GM23338 (cell line): ENCODE results near the gene MYCBP2. TPM values are rescaled to one million over a fixed set of nuclear protein-coding genes. Genes with fewer than 3 reads are reported as not detected.

ENCODE experiments used
- ATAC-seq: fragments of 200-7000 bp; cut with Tn5 transposase; 3 replicates; pipeline ENCODE4 v1.9.1; 2020
- DNase-seq: peaks from one replicate; pipeline ENCODE4 v3.0.0-alpha.2; 2015; ENCODE audit warnings: low spot score
- H2AFZ ChIP-seq: fragments of 200-600 bp; sonication (generic); 2 replicates; pipeline ENCODE4 v1.8.0; 2016; ENCODE audit warnings: antibody characterized with exemption, mild to moderate bottlenecking, moderate library complexity
- H3F3A ChIP-seq: fragments of 200-600 bp; sonication (generic); replicated peaks from 2 replicates; pipeline ENCODE4 v1.8.0; 2017; ENCODE audit warnings: antibody characterized with exemption, mixed run types, low read depth
- H3K27ac ChIP-seq: fragments of 200-600 bp; sonication (generic); 2 replicates; pipeline ENCODE4 v1.6.1; 2016; ENCODE audit warnings: low read depth
- H3K27me3 ChIP-seq: fragments of 200-600 bp; sonication (generic); 2 replicates; pipeline ENCODE4 v1.8.0; 2016; ENCODE audit warnings: mild to moderate bottlenecking, mixed run types, moderate library complexity; ENCODE audit not compliant: insufficient read depth
- H3K36me3 ChIP-seq: fragments of 200-600 bp; sonication (generic); 2 replicates; pipeline ENCODE4 v1.8.0; 2016; ENCODE audit warnings: mild to moderate bottlenecking; ENCODE audit not compliant: insufficient read depth
- H3K4me1 ChIP-seq: fragments of 200-600 bp; sonication (generic); 2 replicates; pipeline ENCODE4 v1.8.0; 2016; ENCODE audit warnings: mild to moderate bottlenecking, moderate library complexity; ENCODE audit not compliant: insufficient read depth
- H3K4me2 ChIP-seq: fragments of 200-600 bp; sonication (generic); 2 replicates; pipeline ENCODE4 v1.7.1; 2017; ENCODE audit warnings: mixed run types
- H3K4me3 ChIP-seq: fragments of 200-600 bp; sonication (generic); 2 replicates; pipeline ENCODE4 v1.6.1; 2016; ENCODE audit warnings: mixed run types
- H3K79me2 ChIP-seq: fragments of 200-600 bp; sonication (generic); replicated peaks from 2 replicates; pipeline ENCODE4 v1.8.0; 2017; ENCODE audit warnings: mild to moderate bottlenecking; ENCODE audit not compliant: insufficient read depth
- H3K9me2 ChIP-seq: fragments of 200-600 bp; sonication (generic); 2 replicates; pipeline ENCODE4 v1.8.0; 2017; ENCODE audit not compliant: insufficient read depth
- H4K20me1 ChIP-seq: fragments of 200-600 bp; sonication (generic); replicated peaks from 2 replicates; pipeline ENCODE4 v1.8.0; 2017; ENCODE audit warnings: mild to moderate bottlenecking; ENCODE audit not compliant: insufficient read depth
- H3K27ac Mint-ChIP-seq: 2 replicates; pipeline ENCODE4 v1.8.0; 2020; ENCODE audit warnings: inconsistent platforms, mild to moderate bottlenecking, moderate library complexity, mixed read lengths
- H3K27me3 Mint-ChIP-seq: 3 replicates; pipeline ENCODE4 v1.8.0; 2022; ENCODE audit warnings: low read depth, mild to moderate bottlenecking, moderate library complexity, mixed read lengths, inconsistent platforms; ENCODE audit not compliant: insufficient read depth, poor library complexity
- H3K36me3 Mint-ChIP-seq: 3 replicates; pipeline ENCODE4 v1.8.0; 2021; ENCODE audit warnings: low read depth, mild to moderate bottlenecking, inconsistent platforms, moderate library complexity, mixed read lengths
- H3K4me1 Mint-ChIP-seq: 3 replicates; pipeline ENCODE4 v1.8.0; 2020; ENCODE audit warnings: mild to moderate bottlenecking, inconsistent platforms, mixed read lengths
- H3K4me3 Mint-ChIP-seq: 3 replicates; pipeline ENCODE4 v1.8.0; 2021; ENCODE audit warnings: moderate library complexity, mild to moderate bottlenecking, inconsistent platforms, mixed read lengths
- H3K9me3 Mint-ChIP-seq: 3 replicates; pipeline ENCODE4 v1.8.0; 2020; ENCODE audit warnings: moderate library complexity, mild to moderate bottlenecking, inconsistent platforms, mixed read lengths
- CREB1 ChIP-seq: fragments of 250-450 bp; sonication (Bioruptor Pico); IDR thresholded peaks from 2 replicates; pipeline ENCODE4 v1.5.0; 2020; ENCODE audit warnings: low read depth, mild to moderate bottlenecking, moderate library complexity
- EZH2 ChIP-seq: fragments of 200-600 bp; sonication (generic); IDR thresholded peaks from one replicate; pipeline ENCODE4 v1.8.0; 2017; ENCODE audit warnings: antibody characterized with exemption, mild to moderate bottlenecking, low read depth; ENCODE audit not compliant: unreplicated experiment
- EZH2phosphoT487 ChIP-seq: fragments of 200-600 bp; sonication (generic); IDR thresholded peaks from one replicate; pipeline ENCODE4 v1.8.1; 2018; ENCODE audit warnings: antibody characterized with exemption; ENCODE audit not compliant: unreplicated experiment
- JUNB ChIP-seq: IDR thresholded peaks from one replicate; pipeline ENCODE4 v1.6.1; 2016; ENCODE audit warnings: antibody characterized with exemption; ENCODE audit not compliant: unreplicated experiment
- NANOG ChIP-seq: IDR thresholded peaks from 2 replicates; pipeline ENCODE4 v1.6.1; 2016; ENCODE audit warnings: antibody characterized with exemption, borderline replicate concordance
- POLR2AphosphoS5 ChIP-seq: IDR thresholded peaks from 2 replicates; pipeline ENCODE4 v1.6.1; 2016; ENCODE audit warnings: antibody characterized with exemption, low read depth
- STAT1 ChIP-seq: IDR thresholded peaks from one replicate; pipeline ENCODE4 v1.6.1; 2016; ENCODE audit warnings: antibody characterized with exemption; ENCODE audit not compliant: unreplicated experiment
- ZNF331 ChIP-seq: fragments of 250-450 bp; sonication (Bioruptor Pico); IDR thresholded peaks from 2 replicates; pipeline ENCODE4 v1.5.0; 2020; ENCODE audit warnings: low read depth, mild to moderate bottlenecking, moderate library complexity
- polyA plus RNA-seq: library from polyadenylated mRNA; unstranded; fragments of >200 nt; fragmentation: Nextera tagmentation; extraction: Ambion mirVana; gene quantifications from 2 replicates; pipeline ENCODE4 v1.2.1, GENCODE V29; 2016
- total RNA-seq: library from RNA; depleted of rRNA; stranded (reverse); fragments of >200 nt; shearing (Covaris generic); gene quantifications from 2 replicates; pipeline ENCODE4 v1.2.3, GENCODE V29; 2014
- TF ChIP-seq, protein P1 (sequence below): IDR thresholded peaks from one replicate; pipeline ENCODE4 v1.6.1; 2018; ENCODE audit warnings: antibody characterized with exemption; ENCODE audit not compliant: unreplicated experiment
- TF ChIP-seq, protein P2 (sequence below): fragments of 250-450 bp; sonication (Bioruptor Pico); IDR thresholded peaks from 2 replicates; pipeline ENCODE4 v1.5.0; 2020; ENCODE audit warnings: mild to moderate bottlenecking, moderate library complexity
- TF ChIP-seq, protein P3 (sequence below): IDR thresholded peaks from 2 replicates; pipeline ENCODE4 v1.6.1; 2016; ENCODE audit warnings: antibody characterized with exemption

MYCBP2 gene
- total and polyA plus RNA-seq, 2 experiments from 2014 or later: 54.6 to 77.2 TPM

DNA sequence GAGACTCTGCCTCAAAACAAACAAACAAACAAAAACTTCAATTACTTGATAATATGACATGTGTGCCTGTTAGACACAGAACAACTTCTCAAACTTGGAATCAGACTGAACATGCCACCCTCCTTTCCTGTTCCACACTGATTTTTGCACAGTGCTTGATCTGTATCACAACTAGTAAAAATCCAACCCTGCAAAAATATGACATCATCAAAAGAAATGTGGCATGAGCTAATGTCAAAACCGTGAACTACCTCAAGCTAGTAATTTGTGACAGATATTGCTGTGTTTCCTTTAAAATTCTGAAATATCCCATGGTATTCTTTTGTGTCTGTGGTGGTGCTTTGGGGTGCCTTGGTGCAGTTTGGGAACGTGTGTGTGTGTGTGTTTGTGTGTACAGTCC lies 8.2 kb downstream of the MYCBP2 start:
- peaks cover 31% of the 10 kb centered on the region for H3K4me1 Mint-ChIP-seq
- H3K27me3 Mint-ChIP-seq: no peaks in the 10 kb centered on the region
- TF ChIP-seq, protein P1, sequence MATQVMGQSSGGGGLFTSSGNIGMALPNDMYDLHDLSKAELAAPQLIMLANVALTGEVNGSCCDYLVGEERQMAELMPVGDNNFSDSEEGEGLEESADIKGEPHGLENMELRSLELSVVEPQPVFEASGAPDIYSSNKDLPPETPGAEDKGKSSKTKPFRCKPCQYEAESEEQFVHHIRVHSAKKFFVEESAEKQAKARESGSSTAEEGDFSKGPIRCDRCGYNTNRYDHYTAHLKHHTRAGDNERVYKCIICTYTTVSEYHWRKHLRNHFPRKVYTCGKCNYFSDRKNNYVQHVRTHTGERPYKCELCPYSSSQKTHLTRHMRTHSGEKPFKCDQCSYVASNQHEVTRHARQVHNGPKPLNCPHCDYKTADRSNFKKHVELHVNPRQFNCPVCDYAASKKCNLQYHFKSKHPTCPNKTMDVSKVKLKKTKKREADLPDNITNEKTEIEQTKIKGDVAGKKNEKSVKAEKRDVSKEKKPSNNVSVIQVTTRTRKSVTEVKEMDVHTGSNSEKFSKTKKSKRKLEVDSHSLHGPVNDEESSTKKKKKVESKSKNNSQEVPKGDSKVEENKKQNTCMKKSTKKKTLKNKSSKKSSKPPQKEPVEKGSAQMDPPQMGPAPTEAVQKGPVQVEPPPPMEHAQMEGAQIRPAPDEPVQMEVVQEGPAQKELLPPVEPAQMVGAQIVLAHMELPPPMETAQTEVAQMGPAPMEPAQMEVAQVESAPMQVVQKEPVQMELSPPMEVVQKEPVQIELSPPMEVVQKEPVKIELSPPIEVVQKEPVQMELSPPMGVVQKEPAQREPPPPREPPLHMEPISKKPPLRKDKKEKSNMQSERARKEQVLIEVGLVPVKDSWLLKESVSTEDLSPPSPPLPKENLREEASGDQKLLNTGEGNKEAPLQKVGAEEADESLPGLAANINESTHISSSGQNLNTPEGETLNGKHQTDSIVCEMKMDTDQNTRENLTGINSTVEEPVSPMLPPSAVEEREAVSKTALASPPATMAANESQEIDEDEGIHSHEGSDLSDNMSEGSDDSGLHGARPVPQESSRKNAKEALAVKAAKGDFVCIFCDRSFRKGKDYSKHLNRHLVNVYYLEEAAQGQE: no peak
- no peaks in the 10 kb centered on the region for H3K36me3 ChIP-seq
- peaks cover 5% of the 10 kb centered on the region for H4K20me1 ChIP-seq
- no peak overlapping the region for H3K27ac ChIP-seq
- H3K27me3 ChIP-seq: no peaks in the 10 kb centered on the region
- no peak overlapping the region for H3K27ac Mint-ChIP-seq
- no peaks in the 10 kb centered on the region for H3F3A ChIP-seq
- H2AFZ ChIP-seq: no peak overlapping the region
- no peak overlapping the region for H3K4me3 ChIP-seq
- no peaks in the 10 kb centered on the region for H3K9me2 ChIP-seq
- ATAC-seq (no peak), DNase-seq (no peak)
- H3K4me1 ChIP-seq: peaks cover 14% of the 10 kb centered on the region
- H3K79me2 ChIP-seq: peaks cover 97% of the 10 kb centered on the region
- no peaks in the 10 kb centered on the region for H3K36me3 Mint-ChIP-seq
- H3K9me3 Mint-ChIP-seq: no peaks in the 10 kb centered on the region
- no peak overlapping the region for H3K4me3 Mint-ChIP-seq
- no peak overlapping the region for H3K4me2 ChIP-seq

DNA sequence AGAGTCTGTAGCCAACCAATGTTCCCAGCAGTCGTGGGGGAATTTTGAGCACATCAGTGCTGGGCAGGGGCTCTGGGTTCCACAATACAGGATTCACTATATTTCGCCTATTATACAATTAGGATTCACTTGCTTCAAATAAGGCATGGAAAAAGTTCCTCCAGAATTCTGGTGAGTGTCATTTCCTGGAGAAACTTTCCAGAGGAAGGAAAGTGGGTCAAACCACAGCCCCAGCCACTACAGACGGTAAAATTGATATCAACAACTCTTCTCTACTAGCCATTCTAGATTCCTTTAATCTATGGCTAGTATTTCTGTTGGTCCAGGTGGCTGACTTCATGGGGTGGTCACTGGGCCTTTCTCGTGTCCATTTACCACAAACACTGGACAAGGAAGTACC lies 10.5 kb downstream of the MYCBP2 start:
- Histone ChIP-seq H3K36me3 (no peaks in the 10 kb centered on the region), H3K27ac (no peak overlapping the region), H3K4me1 (peaks cover 38% of the 10 kb centered on the region), H4K20me1 (peaks cover 5% of the 10 kb centered on the region), H3K9me2 (no peaks in the 10 kb centered on the region), H2AFZ (no peak overlapping the region), H3K79me2 (peaks cover 95% of the 10 kb centered on the region), H3K4me3 (no peak overlapping the region), H3F3A (no peaks in the 10 kb centered on the region), H3K27me3 (no peaks in the 10 kb centered on the region), H3K4me2 (no peak overlapping the region)
- Mint-ChIP-seq H3K27me3 (no peaks in the 10 kb centered on the region), H3K27ac (no peak overlapping the region), H3K4me3 (no peak overlapping the region), H3K4me1 (peaks cover 34% of the 10 kb centered on the region), H3K9me3 (no peaks in the 10 kb centered on the region), H3K36me3 (no peaks in the 10 kb centered on the region)
- no peak for DNase-seq
- ATAC-seq: no peak
- no peak for TF ChIP-seq JUNB
- no peak for TF ChIP-seq ZNF331
- no peak for TF ChIP-seq EZH2
- no peak for TF ChIP-seq STAT1
- no peak for TF ChIP-seq CREB1 (CRISPR knock-in tag)
- no peak for TF ChIP-seq POLR2AphosphoS5
- no peak for TF ChIP-seq EZH2phosphoT487
- TF ChIP-seq, protein P2, sequence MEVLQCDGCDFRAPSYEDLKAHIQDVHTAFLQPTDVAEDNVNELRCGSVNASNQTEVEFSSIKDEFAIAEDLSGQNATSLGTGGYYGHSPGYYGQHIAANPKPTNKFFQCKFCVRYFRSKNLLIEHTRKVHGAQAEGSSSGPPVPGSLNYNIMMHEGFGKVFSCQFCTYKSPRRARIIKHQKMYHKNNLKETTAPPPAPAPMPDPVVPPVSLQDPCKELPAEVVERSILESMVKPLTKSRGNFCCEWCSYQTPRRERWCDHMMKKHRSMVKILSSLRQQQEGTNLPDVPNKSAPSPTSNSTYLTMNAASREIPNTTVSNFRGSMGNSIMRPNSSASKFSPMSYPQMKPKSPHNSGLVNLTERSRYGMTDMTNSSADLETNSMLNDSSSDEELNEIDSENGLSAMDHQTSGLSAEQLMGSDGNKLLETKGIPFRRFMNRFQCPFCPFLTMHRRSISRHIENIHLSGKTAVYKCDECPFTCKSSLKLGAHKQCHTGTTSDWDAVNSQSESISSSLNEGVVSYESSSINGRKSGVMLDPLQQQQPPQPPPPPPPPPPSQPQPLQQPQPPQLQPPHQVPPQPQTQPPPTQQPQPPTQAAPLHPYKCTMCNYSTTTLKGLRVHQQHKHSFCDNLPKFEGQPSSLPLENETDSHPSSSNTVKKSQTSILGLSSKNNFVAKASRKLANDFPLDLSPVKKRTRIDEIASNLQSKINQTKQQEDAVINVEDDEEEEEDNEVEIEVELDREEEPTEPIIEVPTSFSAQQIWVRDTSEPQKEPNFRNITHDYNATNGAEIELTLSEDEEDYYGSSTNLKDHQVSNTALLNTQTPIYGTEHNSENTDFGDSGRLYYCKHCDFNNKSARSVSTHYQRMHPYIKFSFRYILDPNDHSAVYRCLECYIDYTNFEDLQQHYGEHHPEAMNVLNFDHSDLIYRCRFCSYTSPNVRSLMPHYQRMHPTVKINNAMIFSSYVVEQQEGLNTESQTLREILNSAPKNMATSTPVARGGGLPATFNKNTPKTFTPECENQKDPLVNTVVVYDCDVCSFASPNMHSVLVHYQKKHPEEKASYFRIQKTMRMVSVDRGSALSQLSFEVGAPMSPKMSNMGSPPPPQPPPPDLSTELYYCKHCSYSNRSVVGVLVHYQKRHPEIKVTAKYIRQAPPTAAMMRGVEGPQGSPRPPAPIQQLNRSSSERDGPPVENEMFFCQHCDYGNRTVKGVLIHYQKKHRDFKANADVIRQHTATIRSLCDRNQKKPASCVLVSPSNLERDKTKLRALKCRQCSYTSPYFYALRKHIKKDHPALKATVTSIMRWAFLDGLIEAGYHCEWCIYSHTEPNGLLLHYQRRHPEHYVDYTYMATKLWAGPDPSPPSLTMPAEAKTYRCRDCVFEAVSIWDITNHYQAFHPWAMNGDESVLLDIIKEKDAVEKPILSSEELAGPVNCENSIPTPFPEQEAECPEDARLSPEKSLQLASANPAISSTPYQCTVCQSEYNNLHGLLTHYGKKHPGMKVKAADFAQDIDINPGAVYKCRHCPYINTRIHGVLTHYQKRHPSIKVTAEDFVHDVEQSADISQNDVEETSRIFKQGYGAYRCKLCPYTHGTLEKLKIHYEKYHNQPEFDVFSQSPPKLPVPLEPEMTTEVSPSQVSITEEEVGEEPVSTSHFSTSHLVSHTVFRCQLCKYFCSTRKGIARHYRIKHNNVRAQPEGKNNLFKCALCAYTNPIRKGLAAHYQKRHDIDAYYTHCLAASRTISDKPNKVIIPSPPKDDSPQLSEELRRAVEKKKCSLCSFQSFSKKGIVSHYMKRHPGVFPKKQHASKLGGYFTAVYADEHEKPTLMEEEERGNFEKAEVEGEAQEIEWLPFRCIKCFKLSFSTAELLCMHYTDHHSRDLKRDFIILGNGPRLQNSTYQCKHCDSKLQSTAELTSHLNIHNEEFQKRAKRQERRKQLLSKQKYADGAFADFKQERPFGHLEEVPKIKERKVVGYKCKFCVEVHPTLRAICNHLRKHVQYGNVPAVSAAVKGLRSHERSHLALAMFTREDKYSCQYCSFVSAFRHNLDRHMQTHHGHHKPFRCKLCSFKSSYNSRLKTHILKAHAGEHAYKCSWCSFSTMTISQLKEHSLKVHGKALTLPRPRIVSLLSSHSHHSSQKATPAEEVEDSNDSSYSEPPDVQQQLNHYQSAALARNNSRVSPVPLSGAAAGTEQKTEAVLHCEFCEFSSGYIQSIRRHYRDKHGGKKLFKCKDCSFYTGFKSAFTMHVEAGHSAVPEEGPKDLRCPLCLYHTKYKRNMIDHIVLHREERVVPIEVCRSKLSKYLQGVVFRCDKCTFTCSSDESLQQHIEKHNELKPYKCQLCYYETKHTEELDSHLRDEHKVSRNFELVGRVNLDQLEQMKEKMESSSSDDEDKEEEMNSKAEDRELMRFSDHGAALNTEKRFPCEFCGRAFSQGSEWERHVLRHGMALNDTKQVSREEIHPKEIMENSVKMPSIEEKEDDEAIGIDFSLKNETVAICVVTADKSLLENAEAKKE (CRISPR knock-in tag): no peak
- TF ChIP-seq NANOG: no peak
- TF ChIP-seq, protein P3, sequence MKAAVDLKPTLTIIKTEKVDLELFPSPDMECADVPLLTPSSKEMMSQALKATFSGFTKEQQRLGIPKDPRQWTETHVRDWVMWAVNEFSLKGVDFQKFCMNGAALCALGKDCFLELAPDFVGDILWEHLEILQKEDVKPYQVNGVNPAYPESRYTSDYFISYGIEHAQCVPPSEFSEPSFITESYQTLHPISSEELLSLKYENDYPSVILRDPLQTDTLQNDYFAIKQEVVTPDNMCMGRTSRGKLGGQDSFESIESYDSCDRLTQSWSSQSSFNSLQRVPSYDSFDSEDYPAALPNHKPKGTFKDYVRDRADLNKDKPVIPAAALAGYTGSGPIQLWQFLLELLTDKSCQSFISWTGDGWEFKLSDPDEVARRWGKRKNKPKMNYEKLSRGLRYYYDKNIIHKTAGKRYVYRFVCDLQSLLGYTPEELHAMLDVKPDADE: no peak
